ENCODE data around the gene HOXC6. TPM values are rescaled to one million over a fixed set of nuclear protein-coding genes. Genes with fewer than 3 reads are reported as not detected.

HOXC6 gene
- total and polyA plus RNA-seq, 9 of the 15 experiments (the other 6 are each of a cell fraction or from before 2014, with no cell fraction given) = 0.06 to 4.0 (median 1.4) TPM

DNA sequence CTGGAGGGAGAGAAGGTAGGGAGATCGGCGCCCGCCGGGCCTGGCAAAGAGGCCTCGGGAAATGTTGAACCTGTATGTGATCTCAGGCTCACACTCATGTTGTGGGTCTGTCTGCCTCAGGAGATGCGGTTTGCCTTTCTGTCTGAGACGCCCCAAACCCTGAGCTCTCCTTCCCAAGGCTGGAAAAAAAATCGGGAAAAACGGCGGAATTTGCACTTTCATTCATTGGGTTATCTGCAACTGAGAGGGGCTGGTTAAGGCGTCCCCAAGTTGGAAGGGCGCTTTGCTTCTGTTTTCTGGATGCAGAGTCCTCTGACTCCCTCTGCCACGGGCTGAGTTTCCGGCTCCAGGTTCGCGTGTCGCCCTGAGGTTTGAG is 33.2 kb upstream of the HOXC6 start (continued):
- TF ChIP-seq, protein P1, sequence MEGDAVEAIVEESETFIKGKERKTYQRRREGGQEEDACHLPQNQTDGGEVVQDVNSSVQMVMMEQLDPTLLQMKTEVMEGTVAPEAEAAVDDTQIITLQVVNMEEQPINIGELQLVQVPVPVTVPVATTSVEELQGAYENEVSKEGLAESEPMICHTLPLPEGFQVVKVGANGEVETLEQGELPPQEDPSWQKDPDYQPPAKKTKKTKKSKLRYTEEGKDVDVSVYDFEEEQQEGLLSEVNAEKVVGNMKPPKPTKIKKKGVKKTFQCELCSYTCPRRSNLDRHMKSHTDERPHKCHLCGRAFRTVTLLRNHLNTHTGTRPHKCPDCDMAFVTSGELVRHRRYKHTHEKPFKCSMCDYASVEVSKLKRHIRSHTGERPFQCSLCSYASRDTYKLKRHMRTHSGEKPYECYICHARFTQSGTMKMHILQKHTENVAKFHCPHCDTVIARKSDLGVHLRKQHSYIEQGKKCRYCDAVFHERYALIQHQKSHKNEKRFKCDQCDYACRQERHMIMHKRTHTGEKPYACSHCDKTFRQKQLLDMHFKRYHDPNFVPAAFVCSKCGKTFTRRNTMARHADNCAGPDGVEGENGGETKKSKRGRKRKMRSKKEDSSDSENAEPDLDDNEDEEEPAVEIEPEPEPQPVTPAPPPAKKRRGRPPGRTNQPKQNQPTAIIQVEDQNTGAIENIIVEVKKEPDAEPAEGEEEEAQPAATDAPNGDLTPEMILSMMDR (IDR thresholded peaks at IDR 0.05 in 2 of 3, conservative IDR thresholded peaks at IDR 0.05 in 1 of 3; ENCODE audit: insufficient read depth in 2 of 3, low read depth in 1 of 3, low read length in 3 of 3) = 0 out of 6 replicates have a peak, but pooled peaks of 1 of the 3 experiments have one; percentile 4
- TF ChIP-seq CHD1 (IDR thresholded peaks at IDR 0.05; ENCODE audit: low read length) = peak; percentile 61
- TF ChIP-seq ZNF431 (CRISPR knock-in tag; IDR thresholded peaks at IDR 0.05) = no peak
- TF ChIP-seq PPARD (CRISPR knock-in tag; IDR thresholded peaks at IDR 0.05) = no peak
- TF ChIP-seq LCOR (CRISPR knock-in tag; IDR thresholded peaks at IDR 0.05) = 0 out of 2 replicates have a peak, but pooled peaks have one; percentile 5

DNA sequence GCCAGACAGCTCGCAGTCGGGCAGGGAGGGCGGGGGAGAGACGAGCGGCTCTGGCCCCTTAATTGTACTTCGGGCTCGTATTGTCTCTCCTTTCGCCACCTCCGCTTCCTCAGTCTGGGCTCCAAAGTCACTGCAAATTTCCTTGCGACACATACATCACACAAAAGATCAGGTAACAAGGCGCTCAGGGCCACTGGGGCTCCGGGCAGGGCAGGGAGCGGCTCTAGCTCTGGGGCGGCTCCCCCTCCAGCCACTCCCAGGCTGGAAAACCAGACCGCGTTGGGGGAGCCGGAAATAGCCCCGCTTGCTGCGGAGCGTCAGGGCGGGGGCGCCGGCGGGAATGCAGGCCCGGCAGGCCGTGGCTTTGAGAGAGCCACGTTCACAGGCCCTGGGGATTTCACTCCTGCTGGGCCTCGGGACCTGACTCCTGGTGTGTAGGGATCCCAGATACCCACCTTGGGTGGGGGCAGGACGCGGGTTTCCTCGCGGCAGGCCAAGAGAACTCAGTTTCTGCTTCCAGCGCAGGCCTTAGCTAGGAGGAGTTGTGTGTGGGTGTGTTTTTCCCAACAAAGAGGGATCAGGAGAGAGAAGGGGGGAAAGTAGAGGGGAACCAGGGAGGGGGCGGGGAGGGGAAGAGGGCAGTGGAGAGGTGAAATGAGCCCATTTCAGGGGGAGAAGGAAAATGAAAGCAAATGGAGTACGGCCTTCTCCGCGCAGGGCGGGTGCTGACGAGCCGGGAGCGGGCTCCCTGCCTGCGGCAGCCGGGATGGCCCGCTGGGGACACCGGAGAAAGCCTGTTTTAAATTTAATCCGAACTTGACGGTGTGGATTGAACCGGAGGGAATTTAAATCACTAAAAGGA is 32.6 kb upstream of the HOXC6 start:
- ATAC-seq (peak; percentile 79), FAIRE-seq (peak; percentile 88), DNase-seq (ENCODE audit: extremely low read depth in 1 of 4, low spot score in 3 of 4) (peak; percentile 80 to 90 (median 86))
- Histone ChIP-seq H3K27ac (ENCODE audit: extremely low read depth, low read depth, low read length) (peak overlapping the region; percentile 94), H3K9ac (ENCODE audit: insufficient read depth in 1 of 2, low read depth in 2 of 2, low read length in 2 of 2) (peak overlapping the region; percentile 87 to 96), H3K27me3 (ENCODE audit: control insufficient read depth in 2 of 2, insufficient read depth in 2 of 2, low read length in 2 of 2) (peaks cover 0 to 8% of the 10 kb centered on the region in 2 experiments; a peak in 2 of 5 replicates), H3K36me3 (ENCODE audit: control insufficient read depth, insufficient read depth, low read length) (no peaks in the 10 kb centered on the region), H3K4me3 (peak overlapping the region; percentile 61), H3K79me2 (ENCODE audit: control insufficient read depth, insufficient read depth, low read length) (peaks cover 39% of the 10 kb centered on the region), H3K4me2 (ENCODE audit: insufficient read depth, low read length) (peak overlapping the region; percentile 92), H2AFZ (ENCODE audit: low read depth, low read length) (peak overlapping the region; percentile 93), H3K4me1 (replicated peaks in 1 of 2; ENCODE audit: control insufficient read depth in 2 of 2, insufficient read depth in 2 of 2, low read length in 2 of 2) (peaks cover 31 to 73% of the 10 kb centered on the region in 2 experiments), H3K9me3 (replicated peaks; ENCODE audit: control insufficient read depth, insufficient read depth, low read depth, low read length) (no peaks in the 10 kb centered on the region), H4K20me1 (replicated peaks; ENCODE audit: control insufficient read depth, insufficient read depth, low read length) (no peaks in the 10 kb centered on the region), H3K9me1 (ENCODE audit: control insufficient read depth, insufficient read depth, low read length) (no peaks in the 10 kb centered on the region)
- WGBS (ENCODE audit: insufficient coverage, low coverage, missing lambda C conversion rate) = under 1% methylated on average over 38 of the region's 48 CpGs
- ChIA-PET POLR2A (interaction anchor here (0.5 to 1.9 kb wide), 6 partner anchors 24 to 404 kb away, joined by 3 to 4 read pairs (median 3); no protein-coding TSS in a partner anchor), CTCF (ENCODE audit: low intra/inter-chr PET ratio) (no interaction called here)
- intact Hi-C loops (cut with micrococcal nuclease) (no loop called here), in situ Hi-C loops (cut with MboI) (no loop called here)
- BruUV-seq (replicated peaks) = no TSS peak
- TF ChIP-seq ZBTB7A (IDR thresholded peaks at IDR 0.05; ENCODE audit: borderline replicate concordance, control insufficient read depth, low read depth, low read length) (peak; percentile 86; the same call in 1 of the 2 replicates), SUPT5H (IDR thresholded peaks at IDR 0.05) (peak; percentile 85), SAFB2 (IDR thresholded peaks at IDR 0.05; ENCODE audit: borderline replicate concordance, low read depth, low read length, severe bottlenecking) (no peak)
